NOMO-1 treated with DMSO at 0.1 percent for 48 hours (cell line): ENCODE data around the gene JHY.

Experiments
- DNase-seq: peaks from one replicate; lab custom pipeline; 2025; ENCODE audit not compliant: unreplicated experiment; lab: John Stamatoyannopoulos, UW

The JHY gene

DNA sequence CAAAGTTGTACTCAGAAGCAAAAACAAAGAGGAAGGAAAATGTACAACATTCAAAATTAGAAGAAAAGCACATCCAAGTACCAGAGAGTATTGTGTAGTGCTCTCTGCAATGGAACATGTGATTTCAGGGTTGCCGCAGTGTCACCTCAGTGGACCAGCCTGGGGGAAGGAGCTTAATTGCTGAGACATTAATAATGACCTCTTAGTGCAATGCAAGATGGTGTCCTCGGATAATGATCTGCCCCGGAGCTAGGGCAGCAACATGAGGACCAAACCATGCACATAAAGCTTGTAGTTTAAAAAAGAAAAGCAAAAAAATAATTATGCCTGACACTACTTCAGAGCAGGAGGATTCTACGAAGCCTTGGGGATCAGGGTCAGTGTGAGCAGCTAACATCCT is 11.3 kb upstream of the JHY start:
- no peak for DNase-seq

- no peak for DNase-seq
Measured at GRCh38 chr11:122872046-122872445, 10.5 kb upstream of the JHY start.

- no peak for DNase-seq
Measured at GRCh38 chr11:122874991-122875390, 7.6 kb upstream of the JHY start.

- no peak for DNase-seq
Measured at GRCh38 chr11:122877732-122878131, 4.8 kb upstream of the JHY start.

- DNase-seq = no peak
Measured at GRCh38 chr11:122879785-122880184, 2.8 kb upstream of the JHY start.

DNA sequence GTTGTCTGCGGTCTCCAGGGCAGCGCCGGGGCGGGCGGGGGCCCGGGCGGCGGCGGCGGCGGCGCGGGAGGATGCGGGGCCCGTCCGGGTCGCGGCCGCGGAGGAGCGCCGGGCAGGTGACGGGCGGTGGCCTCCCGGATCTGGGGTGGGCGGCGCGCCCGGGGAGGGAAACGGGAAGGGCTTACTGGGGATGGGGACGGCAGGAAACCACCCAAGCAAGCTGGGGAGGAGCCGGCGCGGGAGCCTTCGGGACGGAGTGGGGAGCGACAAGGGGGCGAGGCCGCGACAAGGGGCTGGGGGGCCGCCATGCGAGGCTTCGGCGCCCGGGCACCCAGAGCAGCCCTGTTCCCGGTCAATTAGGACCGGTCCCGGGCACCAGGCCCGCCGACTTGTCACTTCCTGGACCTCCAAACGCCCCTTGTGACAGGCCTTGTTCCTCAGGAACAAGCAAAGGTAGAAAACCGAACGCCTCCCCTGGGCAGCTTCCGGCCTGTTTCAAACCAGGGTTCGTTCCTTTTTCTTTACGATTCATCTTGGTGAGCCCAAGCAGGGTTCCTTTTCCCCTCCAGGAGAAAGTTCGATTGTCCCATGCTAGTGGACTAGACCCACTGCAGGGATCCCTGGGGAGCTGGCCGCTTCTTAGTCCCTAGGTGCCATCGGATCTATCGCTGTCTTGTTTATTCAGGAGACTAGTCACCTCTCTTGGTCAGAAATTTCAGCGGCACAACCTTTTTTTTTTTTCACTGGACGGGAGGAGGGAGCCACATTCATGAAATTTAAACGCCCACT is 492 bp downstream of the JHY start:
- DNase-seq = peak; percentile 76

DNA sequence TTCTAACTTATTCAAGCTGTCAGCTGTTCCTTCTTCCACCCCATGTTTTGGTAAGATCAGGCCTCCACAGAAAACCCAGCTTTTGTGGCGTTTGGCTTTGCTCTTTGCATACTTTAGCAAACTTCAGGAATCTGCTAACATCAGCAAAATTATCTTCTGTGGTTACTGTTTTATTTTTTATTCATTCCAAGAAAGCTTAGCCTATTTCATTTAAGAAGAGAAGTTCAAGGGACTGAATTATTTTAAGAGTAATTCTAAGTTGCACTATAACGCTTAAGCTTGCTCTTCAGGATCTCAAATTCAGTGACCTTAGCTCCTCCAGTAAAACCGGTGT is 1.1 kb downstream of the JHY start:
- DNase-seq = no peak

- DNase-seq = no peak
Measured at GRCh38 chr11:122888162-122888561, 5.6 kb downstream of the JHY start.

- DNase-seq = peak; percentile 84
Measured at GRCh38 chr11:122893131-122893530, 10.6 kb downstream of the JHY start.

DNA sequence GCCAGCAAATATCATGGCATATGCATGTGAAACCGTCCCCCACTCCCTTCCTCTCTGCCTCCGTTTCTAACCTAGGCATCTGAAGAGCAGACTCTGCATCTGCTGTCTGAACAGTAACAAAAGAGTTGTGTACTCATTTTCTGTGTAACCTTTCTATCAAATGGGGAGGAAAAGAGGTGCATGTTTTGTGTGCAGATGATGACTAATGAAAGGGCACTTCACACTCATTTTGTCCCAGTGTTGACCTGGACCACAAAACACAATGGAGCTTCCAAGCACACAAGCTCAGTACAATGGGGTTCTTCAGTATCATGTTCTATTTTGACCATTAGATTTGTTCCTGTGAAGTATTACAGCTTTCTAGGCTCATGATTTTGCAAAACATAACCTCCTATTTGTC is 13.0 kb downstream of the JHY start:
- no peak for DNase-seq

GRCh38 chr11:122897606-122898210 is 15.1 kb downstream of the JHY start:
- no peak for DNase-seq

GRCh38 chr11:122898799-122899198 is 16.2 kb downstream of the JHY start:
- DNase-seq = no peak

DNA sequence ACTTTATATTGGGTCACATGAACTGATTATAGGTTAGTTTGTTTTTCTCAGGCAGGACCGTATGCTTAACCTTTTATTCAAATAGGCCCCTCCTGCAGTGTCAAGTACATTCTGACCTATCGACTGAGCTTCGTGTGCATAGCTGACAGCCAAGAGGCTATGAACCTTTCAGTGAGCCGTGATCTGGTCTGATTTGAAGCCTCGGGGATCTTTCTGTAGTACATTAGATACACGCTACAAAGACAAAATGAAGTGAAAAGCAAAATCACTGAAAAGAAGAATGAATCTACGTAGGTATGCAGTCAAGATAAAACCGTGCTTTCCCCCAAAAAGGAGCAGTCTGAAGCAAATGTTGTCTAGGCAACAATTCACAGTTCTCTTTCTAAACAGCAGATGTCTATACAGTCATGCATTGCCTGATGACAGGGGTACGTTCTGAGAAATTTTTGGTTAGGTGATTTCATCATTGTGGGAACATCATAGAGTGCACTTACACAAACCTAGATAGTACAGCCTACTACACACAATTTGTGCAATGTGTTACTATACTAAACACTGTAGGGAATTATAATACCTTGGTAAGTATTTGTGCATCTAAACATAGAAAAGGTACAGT is 18.1 kb downstream of the JHY start:
- no peak for DNase-seq

DNA sequence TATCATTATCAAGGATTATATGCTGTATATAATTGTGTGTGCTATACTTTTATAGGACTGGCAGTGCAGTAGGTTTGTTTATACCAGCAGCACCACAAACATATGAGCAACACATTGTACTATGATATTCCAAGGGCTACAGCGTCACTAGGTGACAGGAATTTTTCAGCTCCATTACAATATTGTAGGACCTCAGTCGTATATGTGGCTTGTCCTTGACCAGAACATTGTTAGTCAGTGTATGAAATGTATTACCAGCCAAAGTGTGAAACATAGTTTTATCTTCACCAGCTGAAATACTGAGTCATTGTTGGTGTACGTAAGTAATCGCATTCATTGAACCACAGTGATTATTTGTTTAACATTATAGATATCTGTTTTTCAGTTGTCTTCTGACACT is 20.4 kb downstream of the JHY start:
- no peak for DNase-seq

DNA sequence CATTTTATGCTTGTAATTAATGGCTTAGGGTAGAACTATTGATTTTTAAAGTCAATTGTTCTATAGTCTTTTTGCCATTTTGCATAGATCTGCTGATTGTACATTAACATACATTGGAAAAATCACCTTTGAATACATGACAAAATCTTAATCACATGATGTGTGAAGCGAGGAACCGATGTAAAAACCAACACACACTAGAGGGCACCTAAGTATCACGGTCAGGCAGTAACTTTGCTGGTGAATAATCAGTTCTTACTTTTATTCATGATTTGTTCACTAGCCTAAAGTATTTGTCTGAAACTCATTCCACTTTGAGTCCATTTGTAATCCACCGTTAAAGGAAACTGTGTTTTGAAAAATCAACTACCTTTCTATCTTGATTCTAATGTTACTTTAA is 28.2 kb downstream of the JHY start:
- DNase-seq = peak; percentile 7

DNA sequence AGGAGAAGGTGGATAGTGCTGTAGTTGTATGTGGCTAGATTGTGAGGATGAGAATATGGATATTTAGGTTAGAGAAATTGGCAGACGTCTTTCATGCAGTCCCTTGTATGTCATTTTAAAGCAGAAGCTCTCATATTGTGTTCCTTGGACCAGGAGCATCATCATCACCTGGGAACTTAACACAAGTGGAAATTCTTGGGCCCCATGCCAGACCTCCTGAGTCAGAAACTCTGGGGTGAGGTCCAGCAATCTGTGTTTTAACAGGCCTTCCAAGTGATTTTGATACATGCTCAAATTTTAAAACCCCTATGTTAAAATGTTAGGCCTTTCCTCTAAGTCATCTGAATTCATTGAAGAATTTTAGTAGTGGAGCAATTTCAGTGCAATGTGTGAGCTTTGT is 34.8 kb downstream of the JHY start:
- no peak for DNase-seq

- no peak for DNase-seq
Measured at GRCh38 chr11:122918734-122919133, 36.2 kb downstream of the JHY start.

- no peak for DNase-seq
Measured at GRCh38 chr11:122920579-122920978, 38.0 kb downstream of the JHY start.

GRCh38 chr11:122922893-122923292 is 40.3 kb downstream of the JHY start:
- DNase-seq = no peak

- DNase-seq = no peak
Measured at GRCh38 chr11:122923302-122923701, 40.7 kb downstream of the JHY start.

DNA sequence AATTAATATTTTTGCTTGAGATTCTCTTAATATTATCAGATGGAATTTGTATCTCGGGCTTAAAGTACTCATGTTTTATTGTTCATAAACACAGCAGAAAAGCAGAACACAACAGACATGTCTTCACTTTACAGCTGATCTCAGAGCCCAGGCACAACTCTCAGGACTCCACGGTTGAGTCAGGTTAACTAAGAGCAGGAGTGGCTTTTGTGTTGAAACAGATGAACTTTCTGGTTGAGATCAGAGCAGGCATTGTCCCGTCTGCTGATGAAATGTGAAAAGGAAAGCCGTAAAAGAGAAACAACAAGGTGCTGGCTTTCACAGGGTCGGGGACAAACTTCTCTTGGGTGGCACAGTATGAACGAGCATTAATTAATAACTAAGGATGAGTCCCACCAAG is 49.0 kb downstream of the JHY start:
- no peak for DNase-seq

GRCh38 chr11:122933416-122933815 is 50.9 kb downstream of the JHY start:
- DNase-seq = peak; percentile 47

DNA sequence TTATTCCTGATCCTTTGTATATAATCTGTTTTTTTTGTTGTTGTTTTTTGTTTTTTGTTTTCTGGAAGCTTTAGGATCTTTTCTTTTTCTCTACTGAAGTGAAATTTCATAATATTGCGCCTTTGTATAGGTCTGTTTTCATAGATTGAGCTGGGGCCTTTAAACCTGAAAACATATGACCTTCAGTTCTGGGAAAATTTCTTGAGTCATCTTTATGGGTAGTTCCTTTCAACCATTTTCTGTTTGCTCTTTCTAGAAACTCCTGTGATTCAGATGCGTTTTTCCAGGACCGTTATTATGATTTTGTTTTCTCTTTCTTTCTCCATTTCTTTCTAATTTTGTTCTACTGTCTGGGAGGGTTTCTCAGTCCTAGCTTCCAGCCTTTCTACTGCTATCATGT is 55.4 kb downstream of the JHY start:
- no peak for DNase-seq
